GM12878 (cell line): ENCODE data around the gene RIPOR3. TPM values are rescaled to one million over a fixed set of nuclear protein-coding genes. Genes with fewer than 3 reads are reported as not detected.

Source experiments
- ATAC-seq: fragments of 200-7000 bp; cut with Tn5 transposase; 3 replicates; pipeline ENCODE4 v1.9.1; 2020; ENCODE audit warnings: mild to moderate bottlenecking, moderate library complexity
- BruUV-seq: library from RNA; stranded (reverse); fragments of 400-500 nt; replicated peaks from 2 replicates; lab custom pipeline; 2021; lab: Mats Ljungman, UMichigan
- CTCF ChIA-PET: fragments of 300-600 bp; sonication (Branson Sonifier 250); formaldehyde crosslinking; extraction: SDS; loops from one replicate; lab custom pipeline; 2021; ENCODE audit warnings: inconsistent platforms; lab: Yijun Ruan, JAX
- POLR2A ChIA-PET: fragments of 350-600 bp; formaldehyde crosslinking; extraction: SDS; loops from one replicate; lab custom pipeline; 2021; ENCODE audit warnings: inconsistent platforms; lab: Charles Lee
- RAD21 ChIA-PET: fragments of 300-600 bp; sonication (Branson Sonifier 250); formaldehyde crosslinking; loops from one replicate; lab custom pipeline; 2023; ENCODE audit warnings: antibody characterized with exemption; ENCODE audit not compliant: unreplicated experiment; lab: Charles Lee
- SMC1A ChIA-PET: fragments of 300-600 bp; sonication (Branson Sonifier 250); formaldehyde crosslinking; loops from one replicate; lab custom pipeline; 2023; ENCODE audit not compliant: unreplicated experiment, uncharacterized antibody; lab: Charles Lee
- DNase-seq: peaks from one replicate; pipeline ENCODE4 v3.0.0-alpha.2; 2011; ENCODE audit warnings: low read depth, low spot score
- FAIRE-seq: peaks from 3 replicates; lab custom pipeline; 2011; peaks lifted over from hg19 to GRCh38; lab: Jason Lieb, UNC
- H2AFZ ChIP-seq: 2 replicates; pipeline ENCODE4 v1.6.0; 2011; ENCODE audit warnings: low read depth, low read length, control low read depth; ENCODE audit not compliant: control insufficient read depth
- H3K27ac ChIP-seq: 2 replicates; pipeline ENCODE4 v1.5.1; 2011; ENCODE audit warnings: control low read depth; ENCODE audit not compliant: control insufficient read depth, insufficient read depth
- H3K27me3 ChIP-seq, 2 experiments: replicated peaks in 1 of 2; 2 replicates each; pipeline versions ENCODE4 v1.6.0 to v1.6.1; 2011; ENCODE audit warnings: low read length in 1 of 2; ENCODE audit not compliant: control insufficient read depth in 2 of 2, insufficient read depth in 2 of 2
- H3K36me3 ChIP-seq, 2 experiments: 2 replicates each; pipeline ENCODE4 v1.5.1; 2011; ENCODE audit warnings: low read length in 1 of 2; ENCODE audit not compliant: control insufficient read depth in 2 of 2, insufficient read depth in 2 of 2
- H3K4me1 ChIP-seq: 2 replicates; pipeline ENCODE4 v1.6.1; 2011; ENCODE audit warnings: mild to moderate bottlenecking, low read length, moderate library complexity, mixed read lengths; ENCODE audit not compliant: control insufficient read depth, insufficient read depth
- H3K4me2 ChIP-seq: 2 replicates; pipeline ENCODE4 v1.6.0; 2011; ENCODE audit warnings: control low read depth; ENCODE audit not compliant: control insufficient read depth, insufficient read depth
- H3K4me3 ChIP-seq: fragments of 200-600 bp; sonication (generic); 2 replicates; pipeline ENCODE4 v1.5.1; 2016
- H3K79me2 ChIP-seq: 2 replicates; pipeline ENCODE4 v1.6.0; 2011; ENCODE audit warnings: low read length; ENCODE audit not compliant: control insufficient read depth, insufficient read depth
- H3K9ac ChIP-seq: 2 replicates; pipeline ENCODE4 v1.8.0; 2011; ENCODE audit warnings: low read length, control low read depth, mixed read lengths; ENCODE audit not compliant: control insufficient read depth, insufficient read depth
- H3K9me3 ChIP-seq: replicated peaks from 3 replicates; pipeline ENCODE4 v1.5.1; 2011; ENCODE audit warnings: mild to moderate bottlenecking, low read length; ENCODE audit not compliant: control insufficient read depth, insufficient read depth
- H4K20me1 ChIP-seq: 2 replicates; pipeline ENCODE4 v1.6.0; 2011; ENCODE audit not compliant: control insufficient read depth, insufficient read depth
- ATF2 ChIP-seq: IDR thresholded peaks from 2 replicates; pipeline ENCODE4 v1.6.1; 2012; ENCODE audit warnings: low read length, inconsistent platforms
- ETV6 ChIP-seq, 2 experiments: fragments of 450-650 bp in 1 of 2; IDR thresholded peaks in 1 of 2; conservative IDR thresholded peaks in 1 of 2; 2 replicates each; pipeline ENCODE4 v1.6.1; 2014; ENCODE audit warnings: antibody characterized with exemption in 1 of 2, borderline replicate concordance in 1 of 2, low read depth in 1 of 2, mild to moderate bottlenecking in 1 of 2, moderate library complexity in 1 of 2
- GATAD2B ChIP-seq: fragments of 450-650 bp; conservative IDR thresholded peaks from 2 replicates; pipeline ENCODE4 v1.6.1; 2017; ENCODE audit warnings: low read depth, mild to moderate bottlenecking, moderate library complexity
- HDGF ChIP-seq: fragments of 450-650 bp; IDR thresholded peaks from 2 replicates; pipeline ENCODE4 v1.6.1; 2016; ENCODE audit warnings: antibody characterized with exemption
- MEF2A ChIP-seq: IDR thresholded peaks from 2 replicates; pipeline ENCODE4 v1.6.1; 2011; ENCODE audit warnings: low read depth, mild to moderate bottlenecking, low read length, moderate library complexity; ENCODE audit not compliant: insufficient read depth
- NFXL1 ChIP-seq: fragments of 450-650 bp; IDR thresholded peaks from 2 replicates; pipeline ENCODE4 v1.6.1; 2017; ENCODE audit warnings: antibody characterized with exemption, mild to moderate bottlenecking, borderline replicate concordance
- YBX1 ChIP-seq: fragments of 450-650 bp; IDR thresholded peaks from 2 replicates; pipeline ENCODE4 v1.6.1; 2016; ENCODE audit warnings: antibody characterized with exemption
- WGBS: methylation state at CpG from one replicate; pipeline ENCODE4 v1.1.6; 2016; ENCODE audit warnings: low lambda C conversion rate; ENCODE audit not compliant: insufficient replicate concordance, insufficient coverage; ENCODE audit errors: missing lambda C conversion rate; 5-methylcytosine and 5-hydroxymethylcytosine counted together
- in situ Hi-C: fragments of 300-500 bp; cut with MboI; formaldehyde crosslinking; loops from 9 replicates; pipeline ENCODE4 v1.14.3; 2018; ENCODE audit warnings: mixed read lengths
- intact Hi-C: fragments of 100-400 bp; cut with micrococcal nuclease; formaldehyde crosslinking; loops from one replicate; pipeline ENCODE4 v1.14.2; 2022; ENCODE audit not compliant: unreplicated experiment
- polyA plus RNA-seq, 11 experiments: library from polyadenylated mRNA; depleted of rRNA in 4 of 11; unstranded in 6 of 11; stranded (reverse) in 5 of 11; fragments of >200 nt; fragmentation: Nextera tagmentation in 4 of 11; fragmentation: Illumina TruSeq in 1 of 11; extraction: Ambion mirVana in 4 of 11; extraction: Trizol in 1 of 11; gene quantifications; 1 replicate in 1 of 11; 2 replicates in 10 of 11; pipeline versions ENCODE4 v1.2.1 to v1.2.3, GENCODE V29; 2011 to 2016; ENCODE audit warnings: inconsistent platforms in 2 of 11, missing spikeins in 2 of 11, low read depth in 1 of 11
- total RNA-seq, 4 experiments: library from RNA; depleted of rRNA in 3 of 4; stranded (reverse); fragments of >200 nt in 3 of 4; fragmentation: Illumina TruSeq in 1 of 4; extraction: Trizol in 1 of 4; gene quantifications; 2 replicates each; pipeline versions ENCODE4 v1.2.1 to v1.2.3, GENCODE V29; 2013 to 2021
- TF ChIP-seq, protein P1 (sequence below): fragments of 450-650 bp; formaldehyde crosslinking; IDR thresholded peaks from 2 replicates; pipeline ENCODE4 v1.4.0; 2020; ENCODE audit warnings: mild to moderate bottlenecking, moderate library complexity

The RIPOR3 gene
- total and polyA plus RNA-seq, 10 of the 15 experiments (the other 5 are each of a cell fraction or from before 2014, with no cell fraction given) = 0.04 to 0.55 (median 0.12) TPM; not detected in 6

GRCh38 chr20:50708845-50709635 is 17.7 kb upstream of the RIPOR3 start:
- no peak overlapping the region for H3K27ac ChIP-seq
- ChIA-PET SMC1A (no interaction called here), CTCF (no interaction called here), POLR2A (no interaction called here), RAD21 (no interaction called here)
- no peaks in the 10 kb centered on the region for H4K20me1 ChIP-seq
- DNase-seq (no peak), FAIRE-seq (no peak), ATAC-seq (no peak)
- BruUV-seq = no TSS peak
- WGBS = 43% methylated on average over 8 of the region's 8 CpGs
- H3K9ac ChIP-seq = no peak overlapping the region
- H3K4me3 ChIP-seq = no peak overlapping the region
- TF ChIP-seq HDGF = no peak
- no peak for TF ChIP-seq ATF2
- TF ChIP-seq ETV6 (conservative IDR thresholded peaks at IDR 0.05 in 1 of 2, IDR thresholded peaks at IDR 0.05 in 1 of 2; ENCODE audit: borderline replicate concordance in 1 of 2, low read depth in 1 of 2) = peak in 1 of 2 experiments; percentile 30; a peak in 1 of 4 replicates
- peak; percentile 80; the same call in 1 of the 2 replicates for TF ChIP-seq NFXL1
- TF ChIP-seq, protein P1, sequence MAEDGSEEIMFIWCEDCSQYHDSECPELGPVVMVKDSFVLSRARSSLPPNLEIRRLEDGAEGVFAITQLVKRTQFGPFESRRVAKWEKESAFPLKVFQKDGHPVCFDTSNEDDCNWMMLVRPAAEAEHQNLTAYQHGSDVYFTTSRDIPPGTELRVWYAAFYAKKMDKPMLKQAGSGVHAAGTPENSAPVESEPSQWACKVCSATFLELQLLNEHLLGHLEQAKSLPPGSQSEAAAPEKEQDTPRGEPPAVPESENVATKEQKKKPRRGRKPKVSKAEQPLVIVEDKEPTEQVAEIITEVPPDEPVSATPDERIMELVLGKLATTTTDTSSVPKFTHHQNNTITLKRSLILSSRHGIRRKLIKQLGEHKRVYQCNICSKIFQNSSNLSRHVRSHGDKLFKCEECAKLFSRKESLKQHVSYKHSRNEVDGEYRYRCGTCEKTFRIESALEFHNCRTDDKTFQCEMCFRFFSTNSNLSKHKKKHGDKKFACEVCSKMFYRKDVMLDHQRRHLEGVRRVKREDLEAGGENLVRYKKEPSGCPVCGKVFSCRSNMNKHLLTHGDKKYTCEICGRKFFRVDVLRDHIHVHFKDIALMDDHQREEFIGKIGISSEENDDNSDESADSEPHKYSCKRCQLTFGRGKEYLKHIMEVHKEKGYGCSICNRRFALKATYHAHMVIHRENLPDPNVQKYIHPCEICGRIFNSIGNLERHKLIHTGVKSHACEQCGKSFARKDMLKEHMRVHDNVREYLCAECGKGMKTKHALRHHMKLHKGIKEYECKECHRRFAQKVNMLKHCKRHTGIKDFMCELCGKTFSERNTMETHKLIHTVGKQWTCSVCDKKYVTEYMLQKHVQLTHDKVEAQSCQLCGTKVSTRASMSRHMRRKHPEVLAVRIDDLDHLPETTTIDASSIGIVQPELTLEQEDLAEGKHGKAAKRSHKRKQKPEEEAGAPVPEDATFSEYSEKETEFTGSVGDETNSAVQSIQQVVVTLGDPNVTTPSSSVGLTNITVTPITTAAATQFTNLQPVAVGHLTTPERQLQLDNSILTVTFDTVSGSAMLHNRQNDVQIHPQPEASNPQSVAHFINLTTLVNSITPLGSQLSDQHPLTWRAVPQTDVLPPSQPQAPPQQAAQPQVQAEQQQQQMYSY = no peak
- TF ChIP-seq MEF2A = no peak
- no peak for TF ChIP-seq YBX1
- no peak for TF ChIP-seq GATAD2B
- intact Hi-C loops = no loop called here
- H2AFZ ChIP-seq = no peak overlapping the region
- no peaks in the 10 kb centered on the region for H3K79me2 ChIP-seq
- H3K27me3 ChIP-seq = peaks cover 0 to 2% of the 10 kb centered on the region in 2 experiments; a peak in 3 of 4 replicates
- H3K9me3 ChIP-seq = no peaks in the 10 kb centered on the region
- in situ Hi-C loops = no loop called here
- no peaks in the 10 kb centered on the region for H3K36me3 ChIP-seq
- H3K4me2 ChIP-seq = no peak overlapping the region
- no peaks in the 10 kb centered on the region for H3K4me1 ChIP-seq
